Stimulated activated CD8-positive, alpha-beta memory T cell treated with anti-CD3 and anti-CD28 coated beads, Interleukin-4, amount 100 ng/mL, for 1 hour (primary cell): Measurements from ENCODE around the gene XRCC4.
"Not testable (repeated sequence)": the region's sequence is repeated elsewhere in the genome, so short reads cannot be mapped to it uniquely, and the experiment has no call there.

Experiments
- DNase-seq, 2 donors: peaks; one replicate each; pipeline ENCODE4 v3.0.0-alpha.2; 2020; ENCODE audit warnings: low read depth in 2 of 2, low spot score in 1 of 2

XRCC4 gene

GRCh38 chr5:83257684-83258083 is 180.3 kb downstream of the XRCC4 start:
- not testable (repeated sequence) for DNase-seq

- no peak for DNase-seq
Measured at GRCh38 chr5:83265318-83265717, 188.0 kb downstream of the XRCC4 start.

- no peak for DNase-seq
Measured at GRCh38 chr5:83270311-83270710, 193.0 kb downstream of the XRCC4 start.

GRCh38 chr5:83277154-83277553 is 199.8 kb downstream of the XRCC4 start:
- DNase-seq = no peak

GRCh38 chr5:83277953-83278352 is 200.6 kb downstream of the XRCC4 start:
- no peak for DNase-seq

- no peak for DNase-seq
Measured at GRCh38 chr5:83281176-83281575, 203.8 kb downstream of the XRCC4 start.

- no peak for DNase-seq
Measured at GRCh38 chr5:83281658-83282057, 204.3 kb downstream of the XRCC4 start.

GRCh38 chr5:83283761-83284160 is 206.4 kb downstream of the XRCC4 start:
- no peak for DNase-seq

GRCh38 chr5:83285661-83286398 is 208.5 kb downstream of the XRCC4 start:
- DNase-seq = no peak

- no peak for DNase-seq
Measured at GRCh38 chr5:83294246-83294645, 216.9 kb downstream of the XRCC4 start.

GRCh38 chr5:83299353-83299752 is 222.0 kb downstream of the XRCC4 start:
- DNase-seq = no peak

- no peak for DNase-seq
Measured at GRCh38 chr5:83306572-83307241, 229.4 kb downstream of the XRCC4 start.

- DNase-seq = no peak
Measured at GRCh38 chr5:83312663-83313062, 235.3 kb downstream of the XRCC4 start.

- DNase-seq = no peak
Measured at GRCh38 chr5:83313436-83313835, 236.1 kb downstream of the XRCC4 start.

- no peak for DNase-seq
Measured at GRCh38 chr5:83321483-83322055, 244.2 kb downstream of the XRCC4 start.

- no peak for DNase-seq
Measured at GRCh38 chr5:83322273-83322924, 245.1 kb downstream of the XRCC4 start.

GRCh38 chr5:83323557-83324180 is 246.3 kb downstream of the XRCC4 start:
- DNase-seq = no peak

- DNase-seq = no peak
Measured at GRCh38 chr5:83331842-83332241, 254.5 kb downstream of the XRCC4 start.

- DNase-seq = no peak
Measured at GRCh38 chr5:83337453-83338035, 260.2 kb downstream of the XRCC4 start.

GRCh38 chr5:83340511-83340918 is 263.2 kb downstream of the XRCC4 start:
- no peak for DNase-seq

GRCh38 chr5:83341815-83342334 is 264.5 kb downstream of the XRCC4 start:
- DNase-seq = no peak
